Muscle layer of colon (tissue), 2 donors: ENCODE data around the gene SGSM1.

Experiments
- H3K27ac ChIP-seq: one replicate; pipeline ENCODE4 v1.7.0; 2013; ENCODE audit warnings: low read depth, mild to moderate bottlenecking, low read length, moderate library complexity
- H3K27me3 ChIP-seq, 2 donors: one replicate each; pipeline ENCODE4 v1.7.0; 2013; ENCODE audit warnings: low read length in 2 of 2, mild to moderate bottlenecking in 2 of 2; ENCODE audit not compliant: insufficient read depth in 2 of 2, control insufficient read depth in 1 of 2
- H3K36me3 ChIP-seq: one replicate; pipeline ENCODE4 v1.7.0; 2013; ENCODE audit warnings: mild to moderate bottlenecking, low read length; ENCODE audit not compliant: insufficient read depth
- H3K4me1 ChIP-seq: one replicate; pipeline ENCODE4 v1.7.0; 2013; ENCODE audit warnings: mild to moderate bottlenecking, low read length; ENCODE audit not compliant: insufficient read depth
- H3K4me3 ChIP-seq, 2 donors: one replicate each; pipeline ENCODE4 v1.7.0; 2013; ENCODE audit warnings: low read length in 2 of 2, low read depth in 1 of 2, mild to moderate bottlenecking in 1 of 2, moderate library complexity in 1 of 2
- H3K9ac ChIP-seq: one replicate; pipeline ENCODE4 v1.7.0; 2013; ENCODE audit warnings: low read length
- H3K9me3 ChIP-seq: one replicate; pipeline ENCODE4 v1.7.0; 2013; ENCODE audit warnings: mild to moderate bottlenecking, low read length
- donor health status: abdominal sarcoma.
- donor health status: Adenocarcinoma of cecum.

Gene SGSM1

DNA sequence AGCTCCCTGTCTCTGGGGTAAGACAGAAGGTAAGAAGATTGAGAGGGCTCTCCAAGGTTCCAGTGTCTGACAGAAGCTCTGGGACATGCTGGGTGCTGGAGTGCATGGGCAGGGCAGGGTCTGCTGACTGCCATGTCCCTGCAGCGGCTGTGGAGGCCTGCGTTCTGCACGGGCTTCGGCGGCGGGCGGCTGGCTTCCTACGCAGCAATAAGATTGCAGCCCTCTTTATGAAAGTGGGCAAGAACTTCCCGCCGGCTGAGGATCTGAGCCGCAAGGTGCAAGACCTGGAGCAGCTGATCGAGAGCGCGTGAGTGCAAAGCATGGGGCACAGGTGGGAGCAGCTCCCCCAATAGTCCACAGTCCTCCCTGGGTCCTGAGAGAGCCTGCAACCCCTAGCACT is 41.5 kb downstream of the SGSM1 start:
- Histone ChIP-seq H3K27ac (no peak overlapping the region), H3K9me3 (no peaks in the 10 kb centered on the region), H3K27me3 (no peaks in the 10 kb centered on the region), H3K36me3 (no peaks in the 10 kb centered on the region), H3K4me3 (no peak overlapping the region), H3K9ac (no peak overlapping the region), H3K4me1 (no peaks in the 10 kb centered on the region)

DNA sequence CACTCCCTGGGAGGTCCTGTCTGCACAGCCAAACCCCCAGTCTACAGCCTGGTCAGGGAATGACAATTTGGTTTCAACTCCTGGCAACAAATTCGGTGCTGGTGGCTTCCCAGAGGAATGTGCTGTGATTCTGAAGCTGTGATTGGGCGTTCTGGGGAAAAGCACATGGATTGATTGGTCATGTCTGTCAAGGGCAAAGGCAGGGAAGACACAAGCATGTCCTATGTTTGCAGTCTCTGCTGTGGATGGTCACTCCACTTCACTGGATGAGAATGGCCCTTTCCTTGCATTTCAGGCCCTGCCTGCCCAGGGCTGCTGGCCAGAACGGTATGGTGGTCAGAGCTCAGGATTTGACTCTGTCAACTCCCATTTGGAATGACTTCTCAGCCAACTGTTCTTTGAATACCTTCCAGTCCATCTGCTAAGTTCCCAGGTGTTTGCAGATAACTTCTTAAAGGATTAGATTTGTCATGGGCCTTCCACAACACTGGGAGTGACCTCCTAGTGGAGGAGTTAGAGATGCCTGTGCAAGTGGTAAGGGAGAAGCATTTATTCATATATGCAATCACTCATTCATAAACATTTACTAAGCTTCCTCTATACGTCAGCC is 42.7 kb downstream of the SGSM1 start:
- H3K9ac ChIP-seq = no peak overlapping the region
- H3K4me1 ChIP-seq = no peaks in the 10 kb centered on the region
- H3K27me3 ChIP-seq = no peaks in the 10 kb centered on the region
- no peak overlapping the region for H3K27ac ChIP-seq
- no peaks in the 10 kb centered on the region for H3K9me3 ChIP-seq
- H3K36me3 ChIP-seq = no peaks in the 10 kb centered on the region
- no peak overlapping the region for H3K4me3 ChIP-seq

DNA sequence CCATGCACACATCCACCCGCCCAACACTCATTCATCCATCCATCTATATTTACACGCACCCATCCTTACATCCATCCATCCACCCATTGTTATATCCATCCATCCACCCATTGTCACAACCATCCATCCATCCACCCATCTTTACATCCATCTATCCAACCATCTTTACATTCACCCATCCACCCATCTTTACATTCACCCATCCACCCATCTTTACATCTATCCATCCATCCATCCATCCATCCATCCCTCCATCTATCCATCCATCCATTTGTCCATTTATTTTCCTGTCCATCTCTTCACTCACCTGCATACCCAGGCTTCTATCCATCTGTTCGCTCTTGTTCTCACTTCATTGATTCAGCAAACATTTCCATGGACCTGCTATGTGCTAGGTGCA is 49.8 kb downstream of the SGSM1 start:
- Histone ChIP-seq H3K36me3 (peaks cover 19% of the 10 kb centered on the region), H3K27me3 (no peaks in the 10 kb centered on the region), H3K27ac (no peak overlapping the region)

DNA sequence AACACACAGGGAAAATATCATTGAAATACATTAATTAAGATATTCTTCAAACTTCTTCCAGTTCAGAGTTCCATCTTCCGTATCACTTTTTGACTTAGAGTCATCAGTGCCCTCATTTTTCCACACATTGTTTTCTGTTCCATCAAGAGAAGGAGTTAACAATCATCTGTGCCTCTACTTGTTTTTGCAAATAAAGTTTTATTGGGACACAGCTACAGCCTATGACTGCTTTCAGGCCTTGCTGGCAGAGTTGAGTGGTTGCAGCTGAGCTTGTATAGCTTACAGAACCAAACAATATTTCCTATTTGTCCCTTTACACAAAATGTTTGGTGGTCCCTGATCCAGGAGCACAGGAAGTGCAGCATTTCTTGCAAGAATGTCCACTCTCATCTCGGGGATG is 51.6 kb downstream of the SGSM1 start:
- Histone ChIP-seq H3K4me3 (no peak overlapping the region), H3K9ac (no peak overlapping the region), H3K36me3 (peaks cover 19% of the 10 kb centered on the region)

More for the DNA sequence above, 49.8 kb downstream of the SGSM1 start:
- Histone ChIP-seq H3K4me1 (no peaks in the 10 kb centered on the region), H3K4me3 (no peak overlapping the region), H3K9ac (no peak overlapping the region), H3K9me3 (no peaks in the 10 kb centered on the region)

DNA sequence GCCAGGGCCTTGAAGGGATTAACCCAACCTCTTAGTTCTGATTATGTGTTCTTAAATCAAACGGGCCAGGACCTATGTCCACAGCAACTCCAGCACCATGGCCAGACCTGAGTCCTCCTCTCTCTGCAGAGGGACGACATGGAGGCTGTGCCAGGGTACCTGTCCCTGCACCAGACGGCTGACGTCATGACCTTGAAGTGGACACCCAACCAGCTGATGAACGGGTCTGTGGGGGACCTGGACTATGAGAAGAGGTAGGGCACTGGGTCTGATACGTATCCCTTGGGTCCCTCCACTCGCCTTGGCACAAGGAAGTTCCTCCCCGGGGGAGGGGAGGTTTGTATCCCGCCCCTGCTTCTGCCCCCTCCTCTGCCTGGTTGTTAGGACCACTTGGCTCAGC is 53.6 kb downstream of the SGSM1 start:
- H3K36me3 ChIP-seq = peaks cover 25% of the 10 kb centered on the region
- no peak overlapping the region for H3K4me3 ChIP-seq
- H3K27ac ChIP-seq = no peak overlapping the region
- H3K27me3 ChIP-seq = no peaks in the 10 kb centered on the region
- no peak overlapping the region for H3K9ac ChIP-seq
- no peaks in the 10 kb centered on the region for H3K4me1 ChIP-seq
- no peaks in the 10 kb centered on the region for H3K9me3 ChIP-seq

More for the DNA sequence above, 51.6 kb downstream of the SGSM1 start:
- H3K27ac ChIP-seq = no peak overlapping the region
- H3K4me1 ChIP-seq = no peaks in the 10 kb centered on the region
- no peaks in the 10 kb centered on the region for H3K9me3 ChIP-seq
- H3K27me3 ChIP-seq = no peaks in the 10 kb centered on the region

DNA sequence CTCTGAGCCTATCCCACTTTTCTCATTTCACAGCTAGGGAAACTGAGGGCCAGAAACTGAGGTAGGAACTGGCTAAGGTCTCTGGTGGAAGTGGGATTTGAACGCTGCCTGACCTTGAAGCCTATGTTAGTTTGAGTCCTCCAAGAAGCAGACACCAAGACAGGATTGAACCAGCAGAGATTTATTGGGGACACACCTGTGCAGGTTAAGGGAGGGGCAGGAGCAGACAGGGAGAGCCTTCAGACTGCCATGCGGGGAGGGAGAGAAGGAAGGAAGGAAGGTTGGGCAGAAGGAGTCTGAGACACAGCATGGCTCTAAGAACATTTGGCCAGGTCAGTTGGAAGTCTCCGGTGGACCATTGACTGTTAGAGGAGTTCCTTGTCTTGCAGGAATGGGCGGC is 59.5 kb downstream of the SGSM1 start:
- Histone ChIP-seq H3K4me1 (no peaks in the 10 kb centered on the region), H3K9ac (no peak overlapping the region), H3K36me3 (peaks cover 6% of the 10 kb centered on the region), H3K9me3 (no peaks in the 10 kb centered on the region), H3K27me3 (no peaks in the 10 kb centered on the region), H3K27ac (no peak overlapping the region), H3K4me3 (no peak overlapping the region)

DNA sequence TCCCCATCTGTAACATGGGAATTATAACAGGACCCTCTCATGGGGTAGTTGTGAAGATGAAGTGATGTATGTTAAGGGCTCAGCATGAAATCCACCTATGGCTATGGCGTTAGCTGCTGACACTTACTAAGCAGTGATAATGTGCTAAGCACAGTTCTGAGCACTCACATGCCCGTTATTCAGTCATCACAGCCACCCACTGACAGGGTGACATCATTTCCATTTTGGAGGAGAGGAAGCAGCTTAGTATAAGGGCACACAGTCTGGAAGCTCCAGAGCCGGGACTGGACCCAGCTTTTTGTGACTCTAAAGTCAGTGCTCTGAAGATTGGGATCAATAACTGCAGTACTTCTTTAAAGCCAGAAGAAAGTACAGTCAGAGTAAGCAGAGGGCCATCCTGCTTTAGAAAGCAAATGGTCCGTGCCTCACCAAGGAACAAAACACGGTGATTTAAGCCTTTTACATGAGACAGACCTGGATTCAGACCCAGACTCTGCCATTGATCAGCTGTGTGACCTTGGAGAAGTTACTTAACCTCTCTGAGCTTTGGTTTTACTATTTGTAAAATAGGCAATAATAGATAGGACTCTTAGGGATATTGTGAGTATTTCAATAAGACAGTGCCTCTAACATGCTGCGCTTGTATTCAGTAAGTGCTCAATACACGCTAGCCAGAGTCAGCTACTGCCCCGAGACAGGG is 61.5 kb downstream of the SGSM1 start:
- Histone ChIP-seq H3K4me3 (no peak overlapping the region), H3K36me3 (peaks cover 6% of the 10 kb centered on the region), H3K27me3 (no peaks in the 10 kb centered on the region), H3K9ac (no peak overlapping the region), H3K27ac (no peak overlapping the region), H3K9me3 (no peaks in the 10 kb centered on the region), H3K4me1 (no peaks in the 10 kb centered on the region)

DNA sequence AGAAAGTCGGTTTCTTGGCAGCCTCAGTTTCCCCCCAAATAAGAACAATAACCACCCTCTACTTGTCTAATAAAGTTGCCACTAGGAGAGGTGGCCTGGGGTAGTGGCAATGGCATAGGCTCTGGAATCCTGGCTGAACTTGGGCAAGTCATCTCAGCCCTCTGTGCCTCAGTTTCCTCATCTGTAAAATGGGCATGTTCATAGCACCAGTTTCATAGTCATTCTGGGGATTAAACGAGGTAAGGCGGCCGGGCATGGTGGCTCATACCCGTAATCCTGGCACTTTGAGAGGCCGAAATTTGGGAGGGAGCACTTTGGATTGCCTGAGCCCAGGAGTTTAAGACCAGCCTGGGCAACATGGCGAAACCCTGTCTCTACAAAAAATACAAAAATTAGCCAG is 63.0 kb downstream of the SGSM1 start:
- Histone ChIP-seq H3K27me3 (no peaks in the 10 kb centered on the region), H3K4me3 (no peak overlapping the region), H3K36me3 (peaks cover 5% of the 10 kb centered on the region), H3K9ac (no peak overlapping the region), H3K4me1 (no peaks in the 10 kb centered on the region), H3K9me3 (no peaks in the 10 kb centered on the region), H3K27ac (no peak overlapping the region)

DNA sequence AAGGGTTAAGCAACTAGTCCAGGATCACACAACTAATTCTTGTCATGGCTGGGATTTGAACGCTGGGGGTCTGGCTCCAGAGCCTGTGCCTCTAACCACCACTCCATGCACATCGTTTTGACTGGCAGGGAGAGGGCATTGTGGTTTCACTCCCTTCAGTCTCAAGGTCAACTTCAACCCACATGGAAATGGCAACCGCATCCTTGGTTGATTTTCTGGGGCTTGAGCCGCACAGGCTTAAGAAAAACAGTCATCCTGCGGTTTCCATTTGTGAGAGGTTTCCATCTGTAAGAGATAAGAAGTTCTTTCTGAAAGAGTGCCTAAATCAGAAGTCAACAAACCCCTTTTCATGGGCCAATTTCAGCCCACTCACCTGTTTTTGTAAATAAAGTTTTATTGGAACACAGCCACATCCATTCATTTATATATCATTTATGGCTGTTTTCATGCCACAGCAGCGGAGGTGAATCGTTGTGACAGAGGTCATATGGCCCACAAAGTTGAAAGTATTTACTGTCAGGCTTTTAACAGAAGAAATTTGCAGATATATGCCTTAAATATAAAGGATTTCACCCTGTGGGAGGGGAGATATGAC is 65.7 kb downstream of the SGSM1 start:
- Histone ChIP-seq H3K4me3 (no peak overlapping the region), H3K27ac (no peak overlapping the region), H3K4me1 (no peaks in the 10 kb centered on the region), H3K9ac (no peak overlapping the region), H3K27me3 (no peaks in the 10 kb centered on the region), H3K9me3 (no peaks in the 10 kb centered on the region), H3K36me3 (no peaks in the 10 kb centered on the region)

DNA sequence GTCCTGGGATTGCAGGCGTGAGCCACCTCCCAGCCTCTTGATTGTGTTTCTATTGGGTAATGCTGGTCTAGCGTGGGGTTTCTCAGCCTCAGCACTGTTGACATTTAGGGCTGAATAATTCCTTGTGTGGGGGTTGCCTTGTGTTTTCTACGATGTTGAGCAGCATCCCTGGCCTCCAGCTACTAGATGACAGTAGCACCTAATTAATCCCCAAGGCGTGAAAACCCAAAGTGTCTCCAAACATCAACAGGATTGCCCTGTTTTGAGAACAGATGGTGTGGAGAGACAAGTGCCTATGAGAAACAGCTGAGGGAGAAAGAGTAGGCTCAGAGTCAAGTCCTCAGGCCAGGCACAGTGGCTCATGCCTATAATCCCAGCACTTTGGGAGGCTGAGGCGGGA is 67.2 kb downstream of the SGSM1 start:
- Histone ChIP-seq H3K4me1 (no peaks in the 10 kb centered on the region), H3K27me3 (no peaks in the 10 kb centered on the region), H3K4me3 (no peak overlapping the region), H3K9ac (no peak overlapping the region), H3K9me3 (no peaks in the 10 kb centered on the region), H3K36me3 (no peaks in the 10 kb centered on the region), H3K27ac (no peak overlapping the region)

DNA sequence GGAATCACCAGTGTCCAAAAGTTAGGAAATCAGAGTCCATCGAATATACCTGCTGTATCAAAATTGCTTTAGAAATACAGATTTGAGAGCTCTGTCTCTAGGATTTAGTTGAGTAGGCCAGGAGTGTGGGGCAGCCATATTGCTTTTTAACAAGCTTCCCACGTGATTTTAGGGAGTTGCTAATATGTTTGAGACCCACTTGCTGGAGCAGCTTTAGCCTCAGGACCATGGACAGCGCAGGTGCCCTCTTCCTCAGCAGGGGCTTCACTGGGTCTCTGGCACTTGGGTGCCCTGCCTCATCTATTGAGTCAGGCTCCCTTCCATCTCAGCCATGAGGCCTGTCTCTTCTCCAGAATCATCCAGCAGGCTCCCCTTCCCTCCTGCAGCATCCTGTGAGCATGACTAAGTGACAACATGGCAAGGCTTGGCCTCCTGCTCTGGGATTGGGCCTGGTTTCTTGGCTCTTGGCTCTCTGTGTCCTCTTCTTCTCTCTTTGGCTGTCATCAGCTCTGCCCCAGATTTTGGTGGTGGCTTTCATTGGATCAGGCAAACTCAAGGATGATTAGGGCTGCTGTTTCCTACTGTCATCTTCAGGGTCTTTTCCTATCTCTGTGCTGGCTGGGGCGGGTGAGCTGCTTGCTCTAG is 70.0 kb downstream of the SGSM1 start:
- H3K4me1 ChIP-seq = no peaks in the 10 kb centered on the region
- no peak overlapping the region for H3K9ac ChIP-seq

More for the DNA sequence above, 70.0 kb downstream of the SGSM1 start:
- Histone ChIP-seq H3K27me3 (no peaks in the 10 kb centered on the region), H3K4me3 (no peak overlapping the region), H3K9me3 (no peaks in the 10 kb centered on the region), H3K36me3 (peaks cover 9% of the 10 kb centered on the region), H3K27ac (no peak overlapping the region)
